Neural cell (in vitro differentiated cells): ENCODE data around the gene DBNDD2. TPM values are rescaled to one million over a fixed set of nuclear protein-coding genes. Genes with fewer than 3 reads are reported as not detected.

Source experiments
- H2AFZ ChIP-seq: fragments of 200-600, 300-800 bp; sonication (generic), shearing (Covaris generic); 2 replicates; pipeline ENCODE4 v1.6.0; 2014; ENCODE audit warnings: low read depth, mild to moderate bottlenecking, antibody characterized with exemption, low read length, moderate library complexity
- H3F3A ChIP-seq: fragments of 200-600 bp; shearing (Covaris generic); 2 replicates; pipeline ENCODE4 v1.6.1; 2016; ENCODE audit warnings: mild to moderate bottlenecking, moderate library complexity, mixed read lengths, antibody characterized with exemption, low read length; ENCODE audit not compliant: insufficient read depth, poor library complexity, severe bottlenecking
- H3K27ac ChIP-seq: fragments of 200-600, 300-800 bp; sonication (generic), shearing (Covaris generic); 2 replicates; pipeline ENCODE4 v1.5.1; 2014; ENCODE audit warnings: mild to moderate bottlenecking, low read length, moderate library complexity
- H3K27me3 ChIP-seq: fragments of 300-800, 200-600 bp; sonication (generic), shearing (Covaris generic); 2 replicates; pipeline ENCODE4 v1.6.0; 2014; ENCODE audit warnings: mild to moderate bottlenecking, low read depth, low read length, moderate library complexity; ENCODE audit not compliant: insufficient read depth
- H3K36me3 ChIP-seq: fragments of 300-800, 200-600 bp; sonication (generic), shearing (Covaris generic); 2 replicates; pipeline ENCODE4 v1.5.1; 2014; ENCODE audit warnings: mild to moderate bottlenecking, antibody characterized with exemption, low read length, moderate library complexity; ENCODE audit not compliant: insufficient read depth
- H3K4me2 ChIP-seq: fragments of 300-800, 200-600 bp; sonication (generic), shearing (Covaris generic); 2 replicates; pipeline ENCODE4 v1.6.0; 2014; ENCODE audit warnings: mild to moderate bottlenecking, low read length
- H3K4me3 ChIP-seq: fragments of 300-800, 200-600 bp; sonication (generic), shearing (Covaris generic); 2 replicates; pipeline ENCODE4 v1.5.1; 2014; ENCODE audit warnings: mild to moderate bottlenecking, low read length, moderate library complexity
- H3K79me2 ChIP-seq: fragments of 200-600 bp; shearing (Covaris generic); replicated peaks from 2 replicates; pipeline ENCODE4 v1.6.0; 2014; ENCODE audit warnings: mild to moderate bottlenecking, low read length, moderate library complexity; ENCODE audit not compliant: insufficient read depth
- H3K9ac ChIP-seq: fragments of 300-800, 200-600 bp; sonication (generic), shearing (Covaris generic); 2 replicates; pipeline ENCODE4 v1.6.1; 2016; ENCODE audit warnings: mild to moderate bottlenecking, low read length, mixed read lengths
- H3K9me2 ChIP-seq: fragments of 200-600 bp; shearing (Covaris generic); 2 replicates; pipeline ENCODE4 v1.6.1; 2016; ENCODE audit warnings: mild to moderate bottlenecking, low read length, mixed read lengths; ENCODE audit not compliant: insufficient read depth
- H3K9me3 ChIP-seq: fragments of 200-600, 300-800 bp; sonication (generic), shearing (Covaris generic); 2 replicates; pipeline ENCODE4 v1.6.1; 2016; ENCODE audit warnings: mild to moderate bottlenecking, mixed run types, low read length, moderate library complexity, mixed read lengths
- H4K20me1 ChIP-seq: fragments of 200-600 bp; shearing (Covaris generic); 2 replicates; pipeline ENCODE4 v1.6.1; 2016; ENCODE audit warnings: mild to moderate bottlenecking, mixed run types; ENCODE audit not compliant: insufficient read depth
- CTCF ChIP-seq: fragments of 450-650 bp; IDR thresholded peaks from 2 replicates; pipeline ENCODE4 v1.5.1; 2014; ENCODE audit warnings: antibody characterized with exemption, mild to moderate bottlenecking, moderate library complexity; ENCODE audit not compliant: poor library complexity, severe bottlenecking
- EP300 ChIP-seq: fragments of 450-650 bp; conservative IDR thresholded peaks from 2 replicates; pipeline ENCODE4 v1.6.1; 2014; ENCODE audit warnings: antibody characterized with exemption, mild to moderate bottlenecking, moderate library complexity; ENCODE audit not compliant: poor library complexity, severe bottlenecking
- EZH2 ChIP-seq: fragments of 200-600, 300-800 bp; shearing (Covaris generic), sonication (generic); IDR thresholded peaks from 2 replicates; pipeline ENCODE4 v1.6.1; 2014; ENCODE audit warnings: antibody characterized with exemption, low read length, borderline replicate concordance, mild to moderate bottlenecking; ENCODE audit not compliant: insufficient read depth, poor library complexity, severe bottlenecking
- MXI1 ChIP-seq: fragments of 450-650 bp; conservative IDR thresholded peaks from 2 replicates; pipeline ENCODE4 v1.6.1; 2014; ENCODE audit warnings: antibody characterized with exemption, mild to moderate bottlenecking; ENCODE audit not compliant: poor library complexity, severe bottlenecking
- POLR2AphosphoS5 ChIP-seq: IDR thresholded peaks from 2 replicates; pipeline ENCODE4 v1.6.1; 2012
- RAD21 ChIP-seq: fragments of 450-650 bp; conservative IDR thresholded peaks from 2 replicates; pipeline ENCODE4 v1.6.1; 2014; ENCODE audit warnings: antibody characterized with exemption, mild to moderate bottlenecking, moderate library complexity
- REST ChIP-seq: IDR thresholded peaks from 2 replicates; pipeline ENCODE4 v1.6.1; 2012; ENCODE audit warnings: borderline replicate concordance
- SMC3 ChIP-seq: fragments of 450-650 bp; conservative IDR thresholded peaks from 2 replicates; pipeline ENCODE4 v1.6.1; 2014; ENCODE audit warnings: antibody characterized with exemption, mild to moderate bottlenecking, moderate library complexity; ENCODE audit not compliant: poor library complexity
- TAF1 ChIP-seq: IDR thresholded peaks from 2 replicates; pipeline ENCODE4 v1.6.1; 2012; ENCODE audit warnings: low read depth
- polyA plus RNA-seq: library from polyadenylated mRNA; depleted of rRNA; stranded (reverse); fragments of >200 nt; gene quantifications from 2 replicates; pipeline ENCODE4 v1.2.3, GENCODE V29; 2014

DBNDD2 gene
- polyA plus RNA-seq, 1 donor from 2014 or later = 9.1 TPM

GRCh38 chr20:45387274-45387673, 20.8 kb upstream of the DBNDD2 start:
- H4K20me1 ChIP-seq = no peaks in the 10 kb centered on the region
- no peaks in the 10 kb centered on the region for H3K27me3 ChIP-seq
- H3K9me3 ChIP-seq = no peaks in the 10 kb centered on the region
- no peaks in the 10 kb centered on the region for H3F3A ChIP-seq
- peaks cover 6% of the 10 kb centered on the region for H3K79me2 ChIP-seq
- H2AFZ ChIP-seq = no peak overlapping the region
- H3K9ac ChIP-seq = no peak overlapping the region
- no peaks in the 10 kb centered on the region for H3K9me2 ChIP-seq
- TF ChIP-seq POLR2AphosphoS5 (no peak), EP300 (no peak), CTCF (no peak), MXI1 (no peak), SMC3 (no peak), REST (no peak), RAD21 (no peak), EZH2 (no peak), TAF1 (no peak)
- H3K4me3 ChIP-seq = no peak overlapping the region
- H3K36me3 ChIP-seq = no peaks in the 10 kb centered on the region
- no peak overlapping the region for H3K27ac ChIP-seq
- no peak overlapping the region for H3K4me2 ChIP-seq

- no peak overlapping the region for H3K4me2 ChIP-seq
- no peaks in the 10 kb centered on the region for H3K36me3 ChIP-seq
- H3K27me3 ChIP-seq = no peaks in the 10 kb centered on the region
- no peak overlapping the region for H3K4me3 ChIP-seq
- no peak overlapping the region for H3K9ac ChIP-seq
- TF ChIP-seq EP300 = no peak
- H3K9me3 ChIP-seq = no peaks in the 10 kb centered on the region
- H4K20me1 ChIP-seq = no peaks in the 10 kb centered on the region
- no peak overlapping the region for H3K27ac ChIP-seq
- H3K9me2 ChIP-seq = no peaks in the 10 kb centered on the region
- no peak overlapping the region for H2AFZ ChIP-seq
- H3F3A ChIP-seq = no peaks in the 10 kb centered on the region
- peaks cover 6% of the 10 kb centered on the region for H3K79me2 ChIP-seq
Observed at GRCh38 chr20:45390931-45391330, 17.2 kb upstream of the DBNDD2 start.

- Histone ChIP-seq H3K27me3 (no peaks in the 10 kb centered on the region), H3K9me2 (no peaks in the 10 kb centered on the region), H2AFZ (no peak overlapping the region), H3K9me3 (no peaks in the 10 kb centered on the region), H3K27ac (no peak overlapping the region), H3K79me2 (peaks cover 6% of the 10 kb centered on the region), H3K4me2 (no peak overlapping the region), H3K36me3 (no peaks in the 10 kb centered on the region), H3F3A (no peaks in the 10 kb centered on the region), H4K20me1 (no peaks in the 10 kb centered on the region), H3K9ac (no peak overlapping the region), H3K4me3 (no peak overlapping the region)
- TF ChIP-seq SMC3 (no peak), CTCF (no peak), REST (no peak), MXI1 (no peak), RAD21 (no peak), EZH2 (no peak), POLR2AphosphoS5 (no peak), TAF1 (no peak), EP300 (no peak)
Observed at GRCh38 chr20:45391559-45391958, 16.5 kb upstream of the DBNDD2 start.
